GM23338 (cell line): Measurements from ENCODE around the gene MAP3K6. TPM values are rescaled to one million over a fixed set of nuclear protein-coding genes. Genes with fewer than 3 reads are reported as not detected.
"Not testable (repeated sequence)": the region's sequence is repeated elsewhere in the genome, so short reads cannot be mapped to it uniquely, and the experiment has no call there.

ENCODE experiments used
- ATAC-seq: fragments of 200-7000 bp; cut with Tn5 transposase; 3 replicates; pipeline ENCODE4 v1.9.1; 2020
- DNase-seq: peaks from one replicate; pipeline ENCODE4 v3.0.0-alpha.2; 2015; ENCODE audit warnings: low spot score
- H2AFZ ChIP-seq: fragments of 200-600 bp; sonication (generic); 2 replicates; pipeline ENCODE4 v1.8.0; 2016; ENCODE audit warnings: antibody characterized with exemption, mild to moderate bottlenecking, moderate library complexity
- H3F3A ChIP-seq: fragments of 200-600 bp; sonication (generic); replicated peaks from 2 replicates; pipeline ENCODE4 v1.8.0; 2017; ENCODE audit warnings: antibody characterized with exemption, mixed run types, low read depth
- H3K27ac ChIP-seq: fragments of 200-600 bp; sonication (generic); 2 replicates; pipeline ENCODE4 v1.6.1; 2016; ENCODE audit warnings: low read depth
- H3K27me3 ChIP-seq: fragments of 200-600 bp; sonication (generic); 2 replicates; pipeline ENCODE4 v1.8.0; 2016; ENCODE audit warnings: mild to moderate bottlenecking, mixed run types, moderate library complexity; ENCODE audit not compliant: insufficient read depth
- H3K36me3 ChIP-seq: fragments of 200-600 bp; sonication (generic); 2 replicates; pipeline ENCODE4 v1.8.0; 2016; ENCODE audit warnings: mild to moderate bottlenecking; ENCODE audit not compliant: insufficient read depth
- H3K4me1 ChIP-seq: fragments of 200-600 bp; sonication (generic); 2 replicates; pipeline ENCODE4 v1.8.0; 2016; ENCODE audit warnings: mild to moderate bottlenecking, moderate library complexity; ENCODE audit not compliant: insufficient read depth
- H3K4me2 ChIP-seq: fragments of 200-600 bp; sonication (generic); 2 replicates; pipeline ENCODE4 v1.7.1; 2017; ENCODE audit warnings: mixed run types
- H3K4me3 ChIP-seq: fragments of 200-600 bp; sonication (generic); 2 replicates; pipeline ENCODE4 v1.6.1; 2016; ENCODE audit warnings: mixed run types
- H3K79me2 ChIP-seq: fragments of 200-600 bp; sonication (generic); replicated peaks from 2 replicates; pipeline ENCODE4 v1.8.0; 2017; ENCODE audit warnings: mild to moderate bottlenecking; ENCODE audit not compliant: insufficient read depth
- H3K9me2 ChIP-seq: fragments of 200-600 bp; sonication (generic); 2 replicates; pipeline ENCODE4 v1.8.0; 2017; ENCODE audit not compliant: insufficient read depth
- H4K20me1 ChIP-seq: fragments of 200-600 bp; sonication (generic); replicated peaks from 2 replicates; pipeline ENCODE4 v1.8.0; 2017; ENCODE audit warnings: mild to moderate bottlenecking; ENCODE audit not compliant: insufficient read depth
- H3K27ac Mint-ChIP-seq: 2 replicates; pipeline ENCODE4 v1.8.0; 2020; ENCODE audit warnings: inconsistent platforms, mild to moderate bottlenecking, moderate library complexity, mixed read lengths
- H3K27me3 Mint-ChIP-seq: 3 replicates; pipeline ENCODE4 v1.8.0; 2022; ENCODE audit warnings: low read depth, mild to moderate bottlenecking, moderate library complexity, mixed read lengths, inconsistent platforms; ENCODE audit not compliant: insufficient read depth, poor library complexity
- H3K36me3 Mint-ChIP-seq: 3 replicates; pipeline ENCODE4 v1.8.0; 2021; ENCODE audit warnings: low read depth, mild to moderate bottlenecking, inconsistent platforms, moderate library complexity, mixed read lengths
- H3K4me1 Mint-ChIP-seq: 3 replicates; pipeline ENCODE4 v1.8.0; 2020; ENCODE audit warnings: mild to moderate bottlenecking, inconsistent platforms, mixed read lengths
- H3K4me3 Mint-ChIP-seq: 3 replicates; pipeline ENCODE4 v1.8.0; 2021; ENCODE audit warnings: moderate library complexity, mild to moderate bottlenecking, inconsistent platforms, mixed read lengths
- H3K9me3 Mint-ChIP-seq: 3 replicates; pipeline ENCODE4 v1.8.0; 2020; ENCODE audit warnings: moderate library complexity, mild to moderate bottlenecking, inconsistent platforms, mixed read lengths
- CREB1 ChIP-seq: fragments of 250-450 bp; sonication (Bioruptor Pico); IDR thresholded peaks from 2 replicates; pipeline ENCODE4 v1.5.0; 2020; ENCODE audit warnings: low read depth, mild to moderate bottlenecking, moderate library complexity
- NANOG ChIP-seq: IDR thresholded peaks from 2 replicates; pipeline ENCODE4 v1.6.1; 2016; ENCODE audit warnings: antibody characterized with exemption, borderline replicate concordance
- POLR2AphosphoS5 ChIP-seq: IDR thresholded peaks from 2 replicates; pipeline ENCODE4 v1.6.1; 2016; ENCODE audit warnings: antibody characterized with exemption, low read depth
- STAT1 ChIP-seq: IDR thresholded peaks from one replicate; pipeline ENCODE4 v1.6.1; 2016; ENCODE audit warnings: antibody characterized with exemption; ENCODE audit not compliant: unreplicated experiment
- polyA plus RNA-seq: library from polyadenylated mRNA; unstranded; fragments of >200 nt; fragmentation: Nextera tagmentation; extraction: Ambion mirVana; gene quantifications from 2 replicates; pipeline ENCODE4 v1.2.1, GENCODE V29; 2016
- total RNA-seq: library from RNA; depleted of rRNA; stranded (reverse); fragments of >200 nt; shearing (Covaris generic); gene quantifications from 2 replicates; pipeline ENCODE4 v1.2.3, GENCODE V29; 2014
- TF ChIP-seq, protein P1 (sequence below), 2 experiments: fragments of 200-600 bp in 1 of 2; sonication (generic) in 1 of 2; conservative IDR thresholded peaks; 2 replicates each; pipeline versions ENCODE4 v1.5.1 to v1.6.1; 2016 to 2017; ENCODE audit warnings: antibody characterized with exemption in 2 of 2, low read depth in 2 of 2, mild to moderate bottlenecking in 2 of 2, moderate library complexity in 1 of 2
- TF ChIP-seq, protein P2 (sequence below): IDR thresholded peaks from one replicate; pipeline ENCODE4 v1.6.1; 2018; ENCODE audit warnings: antibody characterized with exemption; ENCODE audit not compliant: unreplicated experiment

Gene MAP3K6
- total and polyA plus RNA-seq, 2 experiments from 2014 or later = 8.2 to 10.6 TPM

DNA sequence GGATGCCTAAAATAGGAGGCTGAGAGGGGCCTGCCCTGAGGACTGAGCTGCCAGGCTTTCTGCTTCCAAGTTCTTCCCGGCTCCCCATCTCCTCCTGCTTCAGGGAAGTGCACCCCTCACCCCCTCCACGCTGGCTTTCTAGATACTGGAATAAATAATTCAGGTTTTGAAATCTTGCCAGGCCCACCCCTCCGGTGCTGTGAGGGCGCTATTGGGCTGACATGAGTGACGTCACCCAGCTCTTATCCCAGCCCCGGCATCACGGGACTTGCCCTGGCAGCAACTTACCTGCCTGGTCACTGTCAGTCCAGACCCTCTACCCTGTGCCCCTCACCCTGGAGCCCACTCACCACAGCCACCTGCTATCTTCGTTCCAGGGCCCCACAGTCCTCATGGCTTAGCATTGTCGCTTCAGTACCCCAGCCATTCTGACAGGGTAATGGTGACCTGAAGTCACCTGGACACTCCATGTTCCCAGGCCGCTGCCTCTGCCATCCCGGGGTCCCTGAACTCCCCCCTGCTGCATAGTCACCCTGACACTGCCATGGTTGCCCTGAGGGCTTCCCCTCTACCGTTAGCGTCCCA, 24.8 kb upstream of the MAP3K6 start (continued):
- TF ChIP-seq, protein P1, sequence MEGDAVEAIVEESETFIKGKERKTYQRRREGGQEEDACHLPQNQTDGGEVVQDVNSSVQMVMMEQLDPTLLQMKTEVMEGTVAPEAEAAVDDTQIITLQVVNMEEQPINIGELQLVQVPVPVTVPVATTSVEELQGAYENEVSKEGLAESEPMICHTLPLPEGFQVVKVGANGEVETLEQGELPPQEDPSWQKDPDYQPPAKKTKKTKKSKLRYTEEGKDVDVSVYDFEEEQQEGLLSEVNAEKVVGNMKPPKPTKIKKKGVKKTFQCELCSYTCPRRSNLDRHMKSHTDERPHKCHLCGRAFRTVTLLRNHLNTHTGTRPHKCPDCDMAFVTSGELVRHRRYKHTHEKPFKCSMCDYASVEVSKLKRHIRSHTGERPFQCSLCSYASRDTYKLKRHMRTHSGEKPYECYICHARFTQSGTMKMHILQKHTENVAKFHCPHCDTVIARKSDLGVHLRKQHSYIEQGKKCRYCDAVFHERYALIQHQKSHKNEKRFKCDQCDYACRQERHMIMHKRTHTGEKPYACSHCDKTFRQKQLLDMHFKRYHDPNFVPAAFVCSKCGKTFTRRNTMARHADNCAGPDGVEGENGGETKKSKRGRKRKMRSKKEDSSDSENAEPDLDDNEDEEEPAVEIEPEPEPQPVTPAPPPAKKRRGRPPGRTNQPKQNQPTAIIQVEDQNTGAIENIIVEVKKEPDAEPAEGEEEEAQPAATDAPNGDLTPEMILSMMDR (conservative IDR thresholded peaks at IDR 0.05; ENCODE audit: low read depth in 2 of 2) = peak in 1 of 2 experiments; percentile 44; a peak in 2 of 4 replicates
- no peak for TF ChIP-seq STAT1
- TF ChIP-seq, protein P2, sequence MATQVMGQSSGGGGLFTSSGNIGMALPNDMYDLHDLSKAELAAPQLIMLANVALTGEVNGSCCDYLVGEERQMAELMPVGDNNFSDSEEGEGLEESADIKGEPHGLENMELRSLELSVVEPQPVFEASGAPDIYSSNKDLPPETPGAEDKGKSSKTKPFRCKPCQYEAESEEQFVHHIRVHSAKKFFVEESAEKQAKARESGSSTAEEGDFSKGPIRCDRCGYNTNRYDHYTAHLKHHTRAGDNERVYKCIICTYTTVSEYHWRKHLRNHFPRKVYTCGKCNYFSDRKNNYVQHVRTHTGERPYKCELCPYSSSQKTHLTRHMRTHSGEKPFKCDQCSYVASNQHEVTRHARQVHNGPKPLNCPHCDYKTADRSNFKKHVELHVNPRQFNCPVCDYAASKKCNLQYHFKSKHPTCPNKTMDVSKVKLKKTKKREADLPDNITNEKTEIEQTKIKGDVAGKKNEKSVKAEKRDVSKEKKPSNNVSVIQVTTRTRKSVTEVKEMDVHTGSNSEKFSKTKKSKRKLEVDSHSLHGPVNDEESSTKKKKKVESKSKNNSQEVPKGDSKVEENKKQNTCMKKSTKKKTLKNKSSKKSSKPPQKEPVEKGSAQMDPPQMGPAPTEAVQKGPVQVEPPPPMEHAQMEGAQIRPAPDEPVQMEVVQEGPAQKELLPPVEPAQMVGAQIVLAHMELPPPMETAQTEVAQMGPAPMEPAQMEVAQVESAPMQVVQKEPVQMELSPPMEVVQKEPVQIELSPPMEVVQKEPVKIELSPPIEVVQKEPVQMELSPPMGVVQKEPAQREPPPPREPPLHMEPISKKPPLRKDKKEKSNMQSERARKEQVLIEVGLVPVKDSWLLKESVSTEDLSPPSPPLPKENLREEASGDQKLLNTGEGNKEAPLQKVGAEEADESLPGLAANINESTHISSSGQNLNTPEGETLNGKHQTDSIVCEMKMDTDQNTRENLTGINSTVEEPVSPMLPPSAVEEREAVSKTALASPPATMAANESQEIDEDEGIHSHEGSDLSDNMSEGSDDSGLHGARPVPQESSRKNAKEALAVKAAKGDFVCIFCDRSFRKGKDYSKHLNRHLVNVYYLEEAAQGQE = no peak
- peak; percentile 95 for TF ChIP-seq CREB1 (CRISPR knock-in tag)

DNA sequence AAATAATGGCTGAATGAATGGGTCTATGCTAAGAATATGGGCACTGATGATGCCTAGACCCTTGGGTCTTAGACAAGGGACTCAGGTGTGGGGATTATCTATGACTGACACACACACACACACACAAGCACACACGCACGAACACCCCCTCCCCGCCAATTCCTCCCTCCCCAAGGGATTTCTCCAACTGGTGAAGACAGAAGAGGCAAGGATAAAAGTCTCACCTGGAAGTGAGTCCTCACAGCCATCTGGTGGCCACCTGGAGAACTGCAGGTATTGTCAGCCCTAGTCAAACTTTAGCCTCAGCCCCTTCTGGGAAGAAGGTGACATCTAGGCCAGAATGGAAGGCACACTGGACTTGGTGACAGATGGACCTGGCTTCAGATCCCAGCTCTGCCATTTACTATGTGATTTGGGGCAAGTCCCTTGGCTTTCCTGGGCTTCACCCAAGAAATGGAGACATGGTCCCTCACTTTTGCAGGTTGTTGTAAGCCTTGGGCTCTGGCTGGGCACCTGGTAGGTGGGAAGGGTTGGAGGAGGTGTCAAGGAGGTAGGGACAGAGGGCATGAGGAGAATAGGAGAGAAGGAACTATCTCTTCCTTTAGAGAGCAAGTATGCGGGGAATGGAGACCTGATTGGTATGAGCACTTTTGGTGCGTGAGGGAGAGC, 21.7 kb upstream of the MAP3K6 start:
- Histone ChIP-seq H2AFZ (no peak overlapping the region), H3K4me2 (no peak overlapping the region), H3K27me3 (no peaks in the 10 kb centered on the region), H3K36me3 (no peaks in the 10 kb centered on the region), H3K9me2 (no peaks in the 10 kb centered on the region), H4K20me1 (no peaks in the 10 kb centered on the region), H3K4me1 (peaks cover 10% of the 10 kb centered on the region), H3K27ac (no peak overlapping the region), H3K79me2 (no peaks in the 10 kb centered on the region), H3K4me3 (no peak overlapping the region), H3F3A (no peaks in the 10 kb centered on the region)
- H3K36me3 Mint-ChIP-seq = no peaks in the 10 kb centered on the region
- H3K4me3 Mint-ChIP-seq = no peak overlapping the region
- peak; percentile 89 for DNase-seq
- TF ChIP-seq NANOG (no peak), POLR2AphosphoS5 (no peak)
- TF ChIP-seq, protein P1 (conservative IDR thresholded peaks at IDR 0.05; ENCODE audit: low read depth in 2 of 2) = peak; percentile 88 to 95
- H3K27ac Mint-ChIP-seq = no peak overlapping the region; the same call in 1 of the 2 replicates
- H3K9me3 Mint-ChIP-seq = peaks cover 3% of the 10 kb centered on the region; the same call in 2 of the 3 replicates
- H3K27me3 Mint-ChIP-seq = peaks cover 29% of the 10 kb centered on the region
- ATAC-seq = peak; percentile 11
- peaks cover 18% of the 10 kb centered on the region for H3K4me1 Mint-ChIP-seq

DNA sequence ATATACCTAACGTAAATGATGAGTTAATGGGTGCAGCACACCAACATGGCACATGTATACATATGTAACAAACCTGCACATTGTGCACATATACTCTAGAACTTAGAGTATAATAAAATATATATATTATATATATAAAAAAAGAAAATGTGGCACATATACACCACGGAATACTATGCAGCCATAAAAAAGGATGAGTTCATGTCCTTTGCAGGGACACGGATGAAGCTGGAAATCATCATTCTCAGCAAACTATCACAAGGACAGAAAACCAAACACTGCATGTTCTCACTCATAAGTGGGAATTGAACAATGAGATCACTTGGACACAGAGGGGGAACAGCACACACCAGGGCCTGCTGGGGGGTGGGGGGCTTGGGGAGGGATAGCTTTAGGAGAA, 18.0 kb upstream of the MAP3K6 start:
- H3K4me1 Mint-ChIP-seq, H3K9me3 Mint-ChIP-seq, H3K4me1 ChIP-seq: not testable (repeated sequence)

More for the DNA sequence above, 18.0 kb upstream of the MAP3K6 start:
- H3K27me3 Mint-ChIP-seq = peaks cover 19% of the 10 kb centered on the region
- not testable (repeated sequence) for H2AFZ ChIP-seq, H3K9me2 ChIP-seq, H4K20me1 ChIP-seq, H3K4me3 ChIP-seq, H3F3A ChIP-seq, H3K27ac Mint-ChIP-seq, H3K4me3 Mint-ChIP-seq, ATAC-seq, H3K27me3 ChIP-seq, H3K79me2 ChIP-seq, DNase-seq, H3K27ac ChIP-seq, H3K4me2 ChIP-seq, H3K36me3 ChIP-seq, H3K36me3 Mint-ChIP-seq
